GM18870 (cell line): ENCODE data around the gene PALD1.

Experiments used
- ATAC-seq: cut with Tn5 transposase; IDR thresholded peaks from one replicate; pipeline ENCODE4 v1.9.1; 2021; ENCODE audit warnings: moderate library complexity; ENCODE audit not compliant: unreplicated experiment

The PALD1 gene

GRCh38 chr10:70535001-70535400, 56.4 kb downstream of the PALD1 start:
- no peak for ATAC-seq

GRCh38 chr10:70535451-70535850, 56.9 kb downstream of the PALD1 start:
- no peak for ATAC-seq

GRCh38 chr10:70536196-70536861, 57.8 kb downstream of the PALD1 start:
- no peak for ATAC-seq

- ATAC-seq = no peak
Observed at GRCh38 chr10:70537398-70538194, 59.0 kb downstream of the PALD1 start.

GRCh38 chr10:70538195-70538520, 59.6 kb downstream of the PALD1 start:
- no peak for ATAC-seq

- ATAC-seq = no peak
Observed at GRCh38 chr10:70538731-70539338, 60.3 kb downstream of the PALD1 start.

- ATAC-seq = no peak
Observed at GRCh38 chr10:70539471-70539870, 60.9 kb downstream of the PALD1 start.

- ATAC-seq = no peak
Observed at GRCh38 chr10:70540089-70540788, 61.7 kb downstream of the PALD1 start.

GRCh38 chr10:70540789-70541360, 62.3 kb downstream of the PALD1 start:
- no peak for ATAC-seq

GRCh38 chr10:70541736-70542564, 63.4 kb downstream of the PALD1 start:
- no peak for ATAC-seq

GRCh38 chr10:70542565-70542938, 64.0 kb downstream of the PALD1 start:
- ATAC-seq = no peak

GRCh38 chr10:70543911-70544310, 65.3 kb downstream of the PALD1 start:
- no peak for ATAC-seq

- ATAC-seq = no peak
Observed at GRCh38 chr10:70544431-70545340, 66.1 kb downstream of the PALD1 start.

- ATAC-seq = no peak
Observed at GRCh38 chr10:70546584-70546983, 68.0 kb downstream of the PALD1 start.

GRCh38 chr10:70549351-70549961, 70.9 kb downstream of the PALD1 start:
- no peak for ATAC-seq

GRCh38 chr10:70549962-70550458, 71.4 kb downstream of the PALD1 start:
- no peak for ATAC-seq

- no peak for ATAC-seq
Observed at GRCh38 chr10:70550459-70550858, 71.9 kb downstream of the PALD1 start.

- no peak for ATAC-seq
Observed at GRCh38 chr10:70551466-70551865, 72.9 kb downstream of the PALD1 start.

- ATAC-seq = no peak
Observed at GRCh38 chr10:70551971-70552422, 73.4 kb downstream of the PALD1 start.
